Skin epidermis (tissue), 12 donors: ENCODE results near the gene SNRNP25.
"Not testable (repeated sequence)": the region's sequence is repeated elsewhere in the genome, so short reads cannot be mapped to it uniquely, and the experiment has no call there.

ENCODE experiments used
- H3K27ac ChIP-seq, 21 experiments: fragments of 200-600 bp; sonication (generic) in 11 of 21; one replicate each; pipeline ENCODE4 v1.5.0; 2020; ENCODE audit warnings: mild to moderate bottlenecking in 3 of 21, inconsistent platforms in 2 of 21, moderate library complexity in 2 of 21
- H3K4me3 ChIP-seq, 7 experiments: fragments of 200-600 bp; sonication (generic) in 2 of 7; one replicate each; pipeline ENCODE4 v1.5.0; 2020; ENCODE audit warnings: inconsistent platforms in 2 of 7, mild to moderate bottlenecking in 2 of 7, moderate library complexity in 1 of 7

Gene SNRNP25

GRCh38 chr16:38941-39892, 14.4 kb upstream of the SNRNP25 start:
- Histone ChIP-seq H3K27ac (peak overlapping the region in 6 of 21 experiments; percentile 10 to 71 (median 30)), H3K4me3 (no peak overlapping the region)

- no peak overlapping the region for H3K27ac ChIP-seq
- peak overlapping the region in 1 of 7 experiments; percentile 10 for H3K4me3 ChIP-seq
These were observed 12.1 kb upstream of the SNRNP25 start for GRCh38 chr16:41439-42068.

- no peak overlapping the region for H3K27ac ChIP-seq
- peak overlapping the region in 1 of 7 experiments; percentile 10 for H3K4me3 ChIP-seq
These were observed 11.6 kb upstream of the SNRNP25 start for GRCh38 chr16:42069-42457.

- Histone ChIP-seq H3K4me3 (no peak overlapping the region), H3K27ac (no peak overlapping the region)
These were observed 10.9 kb upstream of the SNRNP25 start for GRCh38 chr16:42691-43090.

- Histone ChIP-seq H3K4me3 (no peak overlapping the region), H3K27ac (no peak overlapping the region)
These were observed 10.3 kb upstream of the SNRNP25 start for GRCh38 chr16:43294-43693.

- Histone ChIP-seq H3K4me3 (no peak overlapping the region), H3K27ac (no peak overlapping the region)
These were observed 9.0 kb upstream of the SNRNP25 start for GRCh38 chr16:44655-45054.

- Histone ChIP-seq H3K4me3 (no peak overlapping the region), H3K27ac (no peak overlapping the region)
These were observed 8.2 kb upstream of the SNRNP25 start for GRCh38 chr16:45454-45853.

- H3K27ac ChIP-seq, H3K4me3 ChIP-seq: not testable (repeated sequence)
These were observed 7.1 kb upstream of the SNRNP25 start for GRCh38 chr16:46510-46909.

- no peak overlapping the region for H3K27ac ChIP-seq
- no peak overlapping the region for H3K4me3 ChIP-seq
These were observed 6.4 kb upstream of the SNRNP25 start for GRCh38 chr16:47234-47633.

- H3K27ac ChIP-seq, result no peak overlapping the region
- H3K4me3 ChIP-seq, result no peak overlapping the region
These were observed 2.6 kb upstream of the SNRNP25 start for GRCh38 chr16:50769-51591.

- Histone ChIP-seq H3K4me3 (peak overlapping the region; percentile 59 to 94 (median 73)), H3K27ac (peak overlapping the region in 19 of 21 experiments; percentile 46 to 88 (median 77))
These were observed 581 bp downstream of the SNRNP25 start for GRCh38 chr16:54237-54581.

- H3K4me3 ChIP-seq, result no peak overlapping the region
- H3K27ac ChIP-seq, result no peak overlapping the region
These were observed 2.0 kb downstream of the SNRNP25 start for GRCh38 chr16:55571-56136.

GRCh38 chr16:56231-56927, 2.8 kb downstream of the SNRNP25 start:
- Histone ChIP-seq H3K4me3 (no peak overlapping the region), H3K27ac (no peak overlapping the region)

- no peak overlapping the region for H3K27ac ChIP-seq
- no peak overlapping the region for H3K4me3 ChIP-seq
These were observed 4.1 kb downstream of the SNRNP25 start for GRCh38 chr16:57711-58110.

- Histone ChIP-seq H3K4me3 (no peak overlapping the region), H3K27ac (peak overlapping the region in 1 of 21 experiments; percentile 13)
These were observed 5.1 kb downstream of the SNRNP25 start for GRCh38 chr16:58491-59439.

- Histone ChIP-seq H3K27ac (no peak overlapping the region), H3K4me3 (no peak overlapping the region)
These were observed 5.9 kb downstream of the SNRNP25 start for GRCh38 chr16:59440-60059.

GRCh38 chr16:60166-60565, 6.5 kb downstream of the SNRNP25 start:
- no peak overlapping the region for H3K4me3 ChIP-seq
- no peak overlapping the region for H3K27ac ChIP-seq
